Skeletal muscle tissue (tissue), 4 donors: Measurements from ENCODE around the gene PLCH1. TPM values are rescaled to one million over a fixed set of nuclear protein-coding genes. Genes with fewer than 3 reads are reported as not detected.

Experiments
- H3K27ac ChIP-seq: one replicate; pipeline ENCODE4 v1.7.0; 2013; ENCODE audit warnings: mild to moderate bottlenecking, low read depth, low read length, inconsistent platforms
- H3K27me3 ChIP-seq, 3 donors: one replicate each; pipeline ENCODE4 v1.7.0; 2013; ENCODE audit warnings: low read length in 3 of 3; ENCODE audit not compliant: control insufficient read depth in 3 of 3, insufficient read depth in 3 of 3
- H3K36me3 ChIP-seq, 3 donors: one replicate each; pipeline ENCODE4 v1.7.0; 2013; ENCODE audit warnings: low read length in 3 of 3; ENCODE audit not compliant: control insufficient read depth in 3 of 3, insufficient read depth in 3 of 3
- H3K4me1 ChIP-seq, 3 donors: one replicate each; pipeline ENCODE4 v1.7.0; 2013; ENCODE audit warnings: low read length in 3 of 3, mild to moderate bottlenecking in 3 of 3; ENCODE audit not compliant: control insufficient read depth in 3 of 3, insufficient read depth in 3 of 3
- H3K4me3 ChIP-seq, 3 donors: one replicate each; pipeline ENCODE4 v1.7.0; 2013; ENCODE audit warnings: low read length in 3 of 3
- H3K9ac ChIP-seq, 3 donors: one replicate each; pipeline ENCODE4 v1.7.0; 2013; ENCODE audit warnings: low read length in 3 of 3, mild to moderate bottlenecking in 3 of 3, moderate library complexity in 2 of 3, low read depth in 1 of 3
- H3K9me3 ChIP-seq, 3 donors: one replicate each; pipeline ENCODE4 v1.7.0; 2013; ENCODE audit warnings: low read length in 3 of 3; ENCODE audit not compliant: control insufficient read depth in 3 of 3
- total RNA-seq: library from RNA; depleted of rRNA; stranded (reverse); fragments of >200 nt; gene quantifications from one replicate; pipeline ENCODE4 v1.2.3, GENCODE V29; 2014
- donor health status: Osteomylitis.

The PLCH1 gene
- total RNA-seq, 1 donor from 2014 or later, result 0.52 TPM

- Histone ChIP-seq H3K4me1 (no peaks in the 10 kb centered on the region), H3K27ac (no peak overlapping the region), H3K9me3 (peaks cover 0 to 3% (median 3%) of the 10 kb centered on the region in 3 donors), H3K9ac (no peak overlapping the region), H3K36me3 (no peaks in the 10 kb centered on the region), H3K27me3 (no peaks in the 10 kb centered on the region), H3K4me3 (no peak overlapping the region)
These were observed 381.2 kb downstream of the PLCH1 start for GRCh38 chr3:155363690-155364070.

- H3K9me3 ChIP-seq, result peaks cover 0 to 3% (median 3%) of the 10 kb centered on the region in 3 donors
- H3K4me1 ChIP-seq, result no peaks in the 10 kb centered on the region
- H3K9ac ChIP-seq, result no peak overlapping the region
- no peaks in the 10 kb centered on the region for H3K36me3 ChIP-seq
- no peaks in the 10 kb centered on the region for H3K27me3 ChIP-seq
- no peak overlapping the region for H3K4me3 ChIP-seq
- no peak overlapping the region for H3K27ac ChIP-seq
These were observed 381.8 kb downstream of the PLCH1 start for GRCh38 chr3:155362808-155363689.

- Histone ChIP-seq H3K36me3 (no peaks in the 10 kb centered on the region), H3K4me3 (no peak overlapping the region), H3K27ac (no peak overlapping the region), H3K27me3 (no peaks in the 10 kb centered on the region), H3K9me3 (peaks cover 0 to 3% (median under 1%) of the 10 kb centered on the region in 3 donors), H3K9ac (no peak overlapping the region), H3K4me1 (no peaks in the 10 kb centered on the region)
These were observed 384.6 kb downstream of the PLCH1 start for GRCh38 chr3:155360281-155360680.

- no peaks in the 10 kb centered on the region for H3K27me3 ChIP-seq
- no peak overlapping the region for H3K4me3 ChIP-seq
- no peak overlapping the region for H3K27ac ChIP-seq
- H3K4me1 ChIP-seq, result no peaks in the 10 kb centered on the region
- H3K9ac ChIP-seq, result no peak overlapping the region
- no peaks in the 10 kb centered on the region for H3K36me3 ChIP-seq
- no peaks in the 10 kb centered on the region for H3K9me3 ChIP-seq
These were observed 388.1 kb downstream of the PLCH1 start for GRCh38 chr3:155356594-155357370.

GRCh38 chr3:155354658-155355057, 390.2 kb downstream of the PLCH1 start:
- H3K27ac ChIP-seq, result no peak overlapping the region
- no peaks in the 10 kb centered on the region for H3K9me3 ChIP-seq
- no peaks in the 10 kb centered on the region for H3K27me3 ChIP-seq
- H3K4me3 ChIP-seq, result no peak overlapping the region
- no peaks in the 10 kb centered on the region for H3K4me1 ChIP-seq
- H3K9ac ChIP-seq, result no peak overlapping the region
- no peaks in the 10 kb centered on the region for H3K36me3 ChIP-seq

- Histone ChIP-seq H3K4me3 (no peak overlapping the region), H3K36me3 (no peaks in the 10 kb centered on the region), H3K27me3 (no peaks in the 10 kb centered on the region), H3K9ac (no peak overlapping the region), H3K9me3 (no peaks in the 10 kb centered on the region), H3K4me1 (no peaks in the 10 kb centered on the region), H3K27ac (no peak overlapping the region)
These were observed 391.9 kb downstream of the PLCH1 start for GRCh38 chr3:155352900-155353490.

GRCh38 chr3:155350571-155350970, 394.3 kb downstream of the PLCH1 start:
- Histone ChIP-seq H3K4me3 (no peak overlapping the region), H3K9ac (no peak overlapping the region), H3K9me3 (no peaks in the 10 kb centered on the region), H3K36me3 (no peaks in the 10 kb centered on the region), H3K27me3 (no peaks in the 10 kb centered on the region), H3K27ac (no peak overlapping the region), H3K4me1 (no peaks in the 10 kb centered on the region)

- Histone ChIP-seq H3K27me3 (no peaks in the 10 kb centered on the region), H3K4me3 (no peak overlapping the region), H3K9me3 (no peaks in the 10 kb centered on the region), H3K27ac (no peak overlapping the region), H3K9ac (no peak overlapping the region), H3K36me3 (no peaks in the 10 kb centered on the region), H3K4me1 (no peaks in the 10 kb centered on the region)
These were observed 397.0 kb downstream of the PLCH1 start for GRCh38 chr3:155347901-155348300.

- Histone ChIP-seq H3K27me3 (no peaks in the 10 kb centered on the region), H3K9me3 (no peaks in the 10 kb centered on the region)
These were observed 402.5 kb downstream of the PLCH1 start for GRCh38 chr3:155342344-155342743.

GRCh38 chr3:155339052-155339451, 405.8 kb downstream of the PLCH1 start:
- Histone ChIP-seq H3K4me1 (no peaks in the 10 kb centered on the region), H3K9me3 (no peaks in the 10 kb centered on the region), H3K4me3 (no peak overlapping the region), H3K27me3 (no peaks in the 10 kb centered on the region), H3K27ac (no peak overlapping the region), H3K36me3 (no peaks in the 10 kb centered on the region), H3K9ac (no peak overlapping the region)

More at GRCh38 chr3:155342344-155342743, 402.5 kb downstream of the PLCH1 start:
- H3K9ac ChIP-seq, result no peak overlapping the region
- H3K36me3 ChIP-seq, result no peaks in the 10 kb centered on the region
- H3K4me3 ChIP-seq, result no peak overlapping the region
- H3K27ac ChIP-seq, result no peak overlapping the region
- H3K4me1 ChIP-seq, result no peaks in the 10 kb centered on the region
